PC-3 (cell line): ENCODE results near the gene TSFM. TPM values are rescaled to one million over a fixed set of nuclear protein-coding genes. Genes with fewer than 3 reads are reported as not detected.

Experiments used
- ATAC-seq: fragments of 200-7000 bp; cut with Tn5 transposase; 2 replicates; pipeline ENCODE4 v1.9.1; 2020; ENCODE audit warnings: mild to moderate bottlenecking, moderate library complexity
- BruUV-seq: library from RNA; stranded (reverse); fragments of 400-500 nt; replicated peaks from 2 replicates; lab custom pipeline; 2021; lab: Mats Ljungman, UMichigan
- CTCF ChIA-PET: fragments of 300-600 bp; sonication (Branson Sonifier 250); formaldehyde crosslinking; loops from one replicate; lab custom pipeline; 2022; ENCODE audit warnings: antibody characterized with exemption; lab: Charles Lee
- POLR2A ChIA-PET: fragments of 300-600 bp; sonication (Branson Sonifier 250); formaldehyde crosslinking; loops from one replicate; lab custom pipeline; 2022; ENCODE audit warnings: antibody characterized with exemption; ENCODE audit not compliant: unreplicated experiment; lab: Charles Lee
- DNase-seq: peaks from one replicate; pipeline ENCODE4 v3.0.0-alpha.2; 2015
- H2AFZ ChIP-seq: fragments of 300-600 bp; sonication (generic); 2 replicates; pipeline ENCODE4 v1.6.0; 2016; ENCODE audit warnings: antibody characterized with exemption, low read length
- H3F3A ChIP-seq: fragments of 300-600 bp; sonication (generic); one replicate; pipeline ENCODE4 v1.6.0; 2017; ENCODE audit warnings: antibody characterized with exemption, low read length, control low read depth, mild to moderate bottlenecking; ENCODE audit not compliant: unreplicated experiment
- H3K27ac ChIP-seq: fragments of 300-600 bp; sonication (generic); 2 replicates; pipeline ENCODE4 v1.5.1; 2016; ENCODE audit warnings: mild to moderate bottlenecking, low read length
- H3K27me3 ChIP-seq: fragments of 300-600 bp; sonication (generic); 2 replicates; pipeline ENCODE4 v1.6.1; 2016; ENCODE audit warnings: low read length, mixed read lengths
- H3K36me3 ChIP-seq: fragments of 300-600 bp; sonication (generic); 2 replicates; pipeline ENCODE4 v1.6.1; 2016; ENCODE audit warnings: low read depth, mixed run types, low read length, mixed read lengths
- H3K4me1 ChIP-seq: fragments of 300-600 bp; sonication (generic); 2 replicates; pipeline ENCODE4 v1.5.1; 2016; ENCODE audit warnings: low read length; ENCODE audit not compliant: insufficient read depth
- H3K4me2 ChIP-seq: fragments of 300-600 bp; sonication (generic); 2 replicates; pipeline ENCODE4 v1.6.0; 2016; ENCODE audit warnings: low read length
- H3K4me3 ChIP-seq: fragments of 300-600 bp; sonication (generic); 2 replicates; pipeline ENCODE4 v1.5.1; 2016; ENCODE audit warnings: mild to moderate bottlenecking, low read length, mixed read lengths
- H3K79me2 ChIP-seq: fragments of 300-600 bp; sonication (generic); 2 replicates; pipeline ENCODE4 v1.6.1; 2017; ENCODE audit warnings: low read length, mixed read lengths
- H3K9ac ChIP-seq: fragments of 300-600 bp; sonication (generic); 2 replicates; pipeline ENCODE4 v1.6.0; 2016; ENCODE audit warnings: mild to moderate bottlenecking, low read length
- H3K9me2 ChIP-seq: fragments of 300-600 bp; sonication (generic); replicated peaks from 2 replicates; pipeline ENCODE4 v1.6.1; 2016; ENCODE audit warnings: mixed run types, low read length, mixed read lengths
- H3K9me3 ChIP-seq: fragments of 300-600 bp; sonication (generic); 2 replicates; pipeline ENCODE4 v1.6.1; 2016; ENCODE audit warnings: low read length, mixed read lengths
- H4K20me1 ChIP-seq: fragments of 300-600 bp; sonication (generic); 2 replicates; pipeline ENCODE4 v1.6.1; 2016; ENCODE audit warnings: low read length, mixed read lengths
- EZH2 ChIP-seq: fragments of 300-600 bp; sonication (generic); IDR thresholded peaks from one replicate; pipeline ENCODE4 v1.6.1; 2017; ENCODE audit warnings: antibody characterized with exemption, mild to moderate bottlenecking, low read length; ENCODE audit not compliant: unreplicated experiment
- EZH2phosphoT487 ChIP-seq: fragments of 300-600 bp; sonication (generic); IDR thresholded peaks from 2 replicates; pipeline ENCODE4 v1.6.1; 2018; ENCODE audit warnings: mild to moderate bottlenecking, antibody characterized with exemption, low read length, borderline replicate concordance
- intact Hi-C: fragments of 100-400 bp; cut with micrococcal nuclease; formaldehyde crosslinking; loops from 2 replicates; pipeline ENCODE4 v1.9.0; 2023
- total RNA-seq: library from RNA; depleted of rRNA; stranded (reverse); fragments of >200 nt; gene quantifications from 2 replicates; pipeline ENCODE4 v1.2.3, GENCODE V29; 2014
- TF ChIP-seq, protein P1 (sequence below): fragments of 300-600 bp; sonication (generic); conservative IDR thresholded peaks from 2 replicates; pipeline ENCODE4 v1.5.1; 2017; ENCODE audit warnings: antibody characterized with exemption, low read depth, mild to moderate bottlenecking, low read length

TSFM gene
- total RNA-seq, 1 experiment from 2014 or later, result 63.0 TPM

DNA sequence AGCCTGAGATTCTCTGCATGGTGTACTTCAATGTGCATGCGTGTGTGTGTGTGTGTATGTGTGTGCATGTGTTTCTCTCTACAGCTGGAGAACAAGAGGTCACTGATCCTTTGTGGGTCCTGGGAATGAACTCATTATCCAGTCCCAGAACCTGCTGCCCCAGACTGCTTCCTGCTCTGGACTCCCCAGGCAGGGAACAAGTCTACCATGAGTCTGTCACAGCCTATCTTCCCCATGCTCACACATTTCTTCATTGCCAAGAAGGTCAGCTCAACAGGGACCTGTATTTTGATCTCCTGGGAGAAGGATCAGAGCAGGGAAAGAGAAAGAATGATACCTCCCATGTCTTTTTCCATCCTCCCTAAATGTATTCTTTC, 41.2 kb upstream of the TSFM start:
- H4K20me1 ChIP-seq, result no peaks in the 10 kb centered on the region
- POLR2A ChIA-PET, result no interaction called here
- no peak overlapping the region for H3K27ac ChIP-seq
- H3K9me2 ChIP-seq, result no peaks in the 10 kb centered on the region
- H3F3A ChIP-seq, result peaks cover 4% of the 10 kb centered on the region
- H3K36me3 ChIP-seq, result no peaks in the 10 kb centered on the region
- intact Hi-C loops, result no loop called here
- peaks cover 33% of the 10 kb centered on the region for H3K27me3 ChIP-seq
- H3K79me2 ChIP-seq, result no peaks in the 10 kb centered on the region
- BruUV-seq, result no TSS peak
- no peak overlapping the region for H3K4me3 ChIP-seq
- peaks cover 12% of the 10 kb centered on the region for H3K4me1 ChIP-seq
- CTCF ChIA-PET, result no interaction called here
- no peak overlapping the region for H3K9ac ChIP-seq
- DNase-seq (no peak), ATAC-seq (no peak)
- H3K4me2 ChIP-seq, result no peak overlapping the region
- H3K9me3 ChIP-seq, result no peaks in the 10 kb centered on the region
- no peak for TF ChIP-seq EZH2
- TF ChIP-seq EZH2phosphoT487, result no peak
- TF ChIP-seq, protein P1, sequence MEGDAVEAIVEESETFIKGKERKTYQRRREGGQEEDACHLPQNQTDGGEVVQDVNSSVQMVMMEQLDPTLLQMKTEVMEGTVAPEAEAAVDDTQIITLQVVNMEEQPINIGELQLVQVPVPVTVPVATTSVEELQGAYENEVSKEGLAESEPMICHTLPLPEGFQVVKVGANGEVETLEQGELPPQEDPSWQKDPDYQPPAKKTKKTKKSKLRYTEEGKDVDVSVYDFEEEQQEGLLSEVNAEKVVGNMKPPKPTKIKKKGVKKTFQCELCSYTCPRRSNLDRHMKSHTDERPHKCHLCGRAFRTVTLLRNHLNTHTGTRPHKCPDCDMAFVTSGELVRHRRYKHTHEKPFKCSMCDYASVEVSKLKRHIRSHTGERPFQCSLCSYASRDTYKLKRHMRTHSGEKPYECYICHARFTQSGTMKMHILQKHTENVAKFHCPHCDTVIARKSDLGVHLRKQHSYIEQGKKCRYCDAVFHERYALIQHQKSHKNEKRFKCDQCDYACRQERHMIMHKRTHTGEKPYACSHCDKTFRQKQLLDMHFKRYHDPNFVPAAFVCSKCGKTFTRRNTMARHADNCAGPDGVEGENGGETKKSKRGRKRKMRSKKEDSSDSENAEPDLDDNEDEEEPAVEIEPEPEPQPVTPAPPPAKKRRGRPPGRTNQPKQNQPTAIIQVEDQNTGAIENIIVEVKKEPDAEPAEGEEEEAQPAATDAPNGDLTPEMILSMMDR, result no peak
- no peak overlapping the region for H2AFZ ChIP-seq

- ATAC-seq, result no peak
- POLR2A ChIA-PET, result no interaction called here
Observed at GRCh38 chr12:57741844-57742738, 40.5 kb upstream of the TSFM start.

More at GRCh38 chr12:57741844-57742738, 40.5 kb upstream of the TSFM start:
- H4K20me1 ChIP-seq, result no peaks in the 10 kb centered on the region
- TF ChIP-seq, protein P1, result peak; percentile 20; the same call in 1 of the 2 replicates
- TF ChIP-seq EZH2, result no peak
- TF ChIP-seq EZH2phosphoT487, result no peak
- no peak overlapping the region for H3K4me3 ChIP-seq
- no peaks in the 10 kb centered on the region for H3K9me2 ChIP-seq
- H3K27me3 ChIP-seq, result peaks cover 26% of the 10 kb centered on the region
- CTCF ChIA-PET, result no interaction called here
- H3K36me3 ChIP-seq, result peaks cover 2% of the 10 kb centered on the region; the same call in 1 of the 2 replicates
- no peaks in the 10 kb centered on the region for H3K9me3 ChIP-seq
- BruUV-seq, result no TSS peak
- no peaks in the 10 kb centered on the region for H3K79me2 ChIP-seq
- H3K27ac ChIP-seq, result no peak overlapping the region
- peaks cover 4% of the 10 kb centered on the region for H3F3A ChIP-seq
- no peak overlapping the region for H2AFZ ChIP-seq
- H3K4me2 ChIP-seq, result no peak overlapping the region
- intact Hi-C loops, result no loop called here
- DNase-seq, result peak; percentile 19
- H3K4me1 ChIP-seq, result peaks cover 7% of the 10 kb centered on the region
- no peak overlapping the region for H3K9ac ChIP-seq
